Measurements from ENCODE around the gene AIMP1.

AIMP1 gene

GRCh38 chr4:106315968-106316772 is at the start of gene AIMP1, which contains the start of gene TBCK:
AIMP1 (plus strand) TSS chr4:106316550; CDS start chr4:106325010, 8,460 bp downstream.
TBCK (minus strand) TSS chr4:106316209; CDS start chr4:106308960, 7,249 bp downstream.
- DNase-seq, result peak; percentile 92

GRCh38 chr4:106268786-106269185 is 47.6 kb upstream of the AIMP1 start:
- DNase-seq, result peak; percentile 84

GRCh38 chr4:106269711-106270110 is 46.6 kb upstream of the AIMP1 start:
- peak; percentile 62 for DNase-seq

GRCh38 chr4:106270736-106271135 is 45.6 kb upstream of the AIMP1 start:
- DNase-seq, result no peak

- peak; percentile 49 for DNase-seq
Measured at GRCh38 chr4:106273831-106274230, 42.5 kb upstream of the AIMP1 start.

- no peak for DNase-seq
Measured at GRCh38 chr4:106277140-106277675, 39.1 kb upstream of the AIMP1 start.

GRCh38 chr4:106284227-106284626 is 32.1 kb upstream of the AIMP1 start:
- DNase-seq, result no peak

GRCh38 chr4:106286611-106287010 is 29.7 kb upstream of the AIMP1 start:
- DNase-seq, result no peak

GRCh38 chr4:106287353-106287969 is 28.9 kb upstream of the AIMP1 start:
- peak; percentile 89 for DNase-seq

- DNase-seq, result no peak
Measured at GRCh38 chr4:106289737-106290136, 26.6 kb upstream of the AIMP1 start.

GRCh38 chr4:106291678-106292077 is 24.7 kb upstream of the AIMP1 start:
- no peak for DNase-seq

- DNase-seq, result no peak
Measured at GRCh38 chr4:106294062-106294461, 22.3 kb upstream of the AIMP1 start.

- DNase-seq, result no peak
Measured at GRCh38 chr4:106297245-106298035, 18.9 kb upstream of the AIMP1 start.

- DNase-seq, result no peak
Measured at GRCh38 chr4:106299977-106300376, 16.4 kb upstream of the AIMP1 start.

GRCh38 chr4:106301393-106302061 is 14.8 kb upstream of the AIMP1 start:
- DNase-seq, result peak; percentile 62

GRCh38 chr4:106302062-106302438 is 14.3 kb upstream of the AIMP1 start:
- DNase-seq, result no peak

GRCh38 chr4:106303548-106304281 is 12.6 kb upstream of the AIMP1 start:
- DNase-seq, result no peak

GRCh38 chr4:106304632-106305031 is 11.7 kb upstream of the AIMP1 start:
- no peak for DNase-seq

- DNase-seq, result no peak
Measured at GRCh38 chr4:106305435-106306055, 10.8 kb upstream of the AIMP1 start.

GRCh38 chr4:106306561-106306960 is 9.8 kb upstream of the AIMP1 start:
- no peak for DNase-seq

- peak; percentile 82 for DNase-seq
Measured at GRCh38 chr4:106312377-106312776, 4.0 kb upstream of the AIMP1 start.
